NT2/D1 (cell line): ENCODE data around the gene DMRT1.

Experiments used
- SUZ12 ChIP-seq: IDR thresholded peaks from 2 replicates; pipeline ENCODE4 v1.6.1; 2011; ENCODE audit not compliant: insufficient read length, insufficient read depth; ENCODE audit errors: extremely low read depth
- YY1 ChIP-seq: IDR thresholded peaks from 2 replicates; pipeline ENCODE4 v1.6.1; 2011; ENCODE audit not compliant: insufficient read length, insufficient read depth
- ZNF274 ChIP-seq: IDR thresholded peaks from 2 replicates; pipeline ENCODE4 v1.6.1; 2011; ENCODE audit warnings: mild to moderate bottlenecking, low read depth, low read length

DNA sequence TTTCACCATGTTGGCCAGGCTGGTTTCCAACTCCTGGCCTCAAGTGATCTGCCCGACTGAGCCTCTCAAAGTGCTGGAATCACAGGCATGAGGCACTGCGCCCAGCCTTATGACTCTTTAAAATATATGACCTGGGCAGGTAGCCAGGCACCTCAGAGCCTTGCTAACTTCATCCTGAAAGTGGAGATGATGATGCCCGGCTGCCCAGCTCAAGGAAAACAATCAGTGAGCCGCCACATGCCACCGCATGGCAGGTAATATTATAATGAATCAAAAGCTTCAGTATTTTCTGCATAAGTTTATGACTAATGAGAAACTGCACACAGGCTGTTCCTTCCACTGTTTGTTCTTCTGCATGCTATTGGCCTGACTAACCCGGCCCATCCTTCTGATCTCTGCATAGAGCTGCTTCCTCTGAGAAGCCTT, 30.4 kb upstream of the DMRT1 start:
- no peak for TF ChIP-seq ZNF274
- no peak for TF ChIP-seq YY1
- no peak for TF ChIP-seq SUZ12
